ENCODE measurements around the gene IFIH1. TPM values are rescaled to one million over a fixed set of nuclear protein-coding genes. Genes with fewer than 3 reads are reported as not detected.

IFIH1 gene
- total and polyA plus RNA-seq, 2 of the 8 experiments (the other 6 are each of a cell fraction or from before 2014, with no cell fraction given), result 0.32 to 2.0 TPM

DNA sequence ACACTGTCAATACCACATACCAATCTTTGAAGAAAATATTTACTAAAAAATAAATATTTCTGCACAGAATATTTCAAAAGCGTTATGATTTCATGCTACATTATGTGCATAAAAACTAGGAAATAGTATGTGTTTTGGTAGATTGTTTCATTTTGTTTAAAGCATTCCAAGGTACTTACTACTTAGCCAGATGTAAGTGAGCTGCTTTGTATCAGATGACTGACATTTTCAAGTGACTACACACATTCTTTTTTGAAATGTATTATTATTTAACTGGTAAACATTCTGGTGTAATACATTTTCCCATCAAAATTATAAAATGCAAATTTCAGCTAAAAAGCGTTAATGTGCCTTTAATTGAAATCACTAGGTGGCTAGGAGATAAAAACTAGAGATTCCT lies 46.9 kb upstream of the IFIH1 start (continued):
- TF ChIP-seq CHD2 (IDR thresholded peaks at IDR 0.05; ENCODE audit: low read length), result no peak
- TF ChIP-seq, protein P1, sequence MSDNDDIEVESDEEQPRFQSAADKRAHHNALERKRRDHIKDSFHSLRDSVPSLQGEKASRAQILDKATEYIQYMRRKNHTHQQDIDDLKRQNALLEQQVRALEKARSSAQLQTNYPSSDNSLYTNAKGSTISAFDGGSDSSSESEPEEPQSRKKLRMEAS (IDR thresholded peaks at IDR 0.05), result no peak

Data from H1 (cell line).